Measurements from ENCODE around the gene CYP1A2. TPM values are rescaled to one million over a fixed set of nuclear protein-coding genes. Genes with fewer than 3 reads are reported as not detected.

Gene CYP1A2
- total and polyA plus RNA-seq, 4 donors: not detected

- intact Hi-C loops (cut with DNase I): loop anchor here in 1 of 2 donors (5.0 kb wide), 1 partner anchor 59 kb away; no protein-coding TSS in a partner anchor
- H3K4me3 ChIP-seq (ENCODE audit: low read length in 2 of 2): no peak overlapping the region
- H3K27me3 ChIP-seq (ENCODE audit: control insufficient read depth in 1 of 2, insufficient read depth in 2 of 2, low read length in 1 of 2): no peaks in the 10 kb centered on the region
- H3K27ac ChIP-seq (ENCODE audit: low read depth in 1 of 2, low read length in 2 of 2): no peak overlapping the region
- DNase-seq (no peak), ATAC-seq (ENCODE audit: low FRiP score) (no peak)
- no peaks in the 10 kb centered on the region for H3K9me3 ChIP-seq (ENCODE audit: control insufficient read depth, low read length)
- H3K36me3 ChIP-seq (ENCODE audit: control insufficient read depth in 1 of 2, insufficient read depth in 2 of 2, low read length in 1 of 2): no peaks in the 10 kb centered on the region
- no peaks in the 10 kb centered on the region for H3K4me1 ChIP-seq (ENCODE audit: control insufficient read depth in 1 of 2, insufficient read depth in 2 of 2, low read length in 2 of 2)
- WGBS, 2 donors: 90 to 96% methylated on average over 6 of the region's 6 CpGs
Observed at GRCh38 chr15:74777769-74778598, 29.3 kb downstream of the CYP1A2 start.

DNA sequence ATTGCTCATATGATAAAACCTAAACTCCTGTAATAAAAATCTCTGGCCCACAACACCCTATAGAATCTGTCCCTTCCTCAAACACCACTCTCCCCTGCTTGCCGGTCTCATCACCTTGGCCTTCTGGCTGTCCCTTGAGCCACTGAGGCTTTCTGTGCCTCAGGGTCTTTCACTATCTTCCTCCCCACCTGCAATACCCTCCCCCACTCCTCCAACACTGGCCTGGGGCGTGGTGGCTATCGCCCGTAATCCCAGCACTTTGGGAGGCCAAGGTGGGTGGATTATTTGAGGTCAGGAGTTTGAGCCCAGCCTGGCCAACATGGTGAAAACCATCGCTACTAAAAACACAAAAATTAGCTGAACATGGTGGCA, 29.9 kb downstream of the CYP1A2 start:
- no peak for ATAC-seq (ENCODE audit: low FRiP score)
- 94 to 97% methylated on average over 5 of the region's 5 CpGs for WGBS, 2 donors
- no peak for DNase-seq
- no peaks in the 10 kb centered on the region for H3K27me3 ChIP-seq (ENCODE audit: control insufficient read depth in 1 of 2, insufficient read depth in 2 of 2, low read length in 1 of 2)
- H3K4me3 ChIP-seq (ENCODE audit: low read length in 2 of 2): no peak overlapping the region
- H3K9me3 ChIP-seq (ENCODE audit: control insufficient read depth, low read length): no peaks in the 10 kb centered on the region
- H3K27ac ChIP-seq (ENCODE audit: low read depth in 1 of 2, low read length in 2 of 2): no peak overlapping the region
- intact Hi-C loops (cut with DNase I): loop anchor here in 1 of 2 donors (5.0 kb wide), 1 partner anchor 59 kb away; no protein-coding TSS in a partner anchor
- no peaks in the 10 kb centered on the region for H3K36me3 ChIP-seq (ENCODE audit: control insufficient read depth in 1 of 2, insufficient read depth in 2 of 2, low read length in 1 of 2)
- H3K4me1 ChIP-seq (ENCODE audit: control insufficient read depth in 1 of 2, insufficient read depth in 2 of 2, low read length in 2 of 2): no peaks in the 10 kb centered on the region

- WGBS, 2 donors: 80 to 82% methylated on average over 7 of the region's 7 CpGs
- H3K27ac ChIP-seq (ENCODE audit: low read depth in 1 of 2, low read length in 2 of 2): no peak overlapping the region
- ATAC-seq (ENCODE audit: low FRiP score) (no peak), DNase-seq (no peak)
- H3K4me3 ChIP-seq (ENCODE audit: low read length in 2 of 2): no peak overlapping the region
- no peaks in the 10 kb centered on the region for H3K4me1 ChIP-seq (ENCODE audit: control insufficient read depth in 1 of 2, insufficient read depth in 2 of 2, low read length in 2 of 2)
- intact Hi-C loops (cut with DNase I): loop anchor here in 1 of 2 donors (5.0 kb wide), 1 partner anchor 58 kb away; no protein-coding TSS in a partner anchor
- no peaks in the 10 kb centered on the region for H3K36me3 ChIP-seq (ENCODE audit: control insufficient read depth in 1 of 2, insufficient read depth in 2 of 2, low read length in 1 of 2)
- no peaks in the 10 kb centered on the region for H3K9me3 ChIP-seq (ENCODE audit: control insufficient read depth, low read length)
- H3K27me3 ChIP-seq (ENCODE audit: control insufficient read depth in 1 of 2, insufficient read depth in 2 of 2, low read length in 1 of 2): no peaks in the 10 kb centered on the region
Observed at GRCh38 chr15:74779162-74779648, 30.6 kb downstream of the CYP1A2 start.

DNA sequence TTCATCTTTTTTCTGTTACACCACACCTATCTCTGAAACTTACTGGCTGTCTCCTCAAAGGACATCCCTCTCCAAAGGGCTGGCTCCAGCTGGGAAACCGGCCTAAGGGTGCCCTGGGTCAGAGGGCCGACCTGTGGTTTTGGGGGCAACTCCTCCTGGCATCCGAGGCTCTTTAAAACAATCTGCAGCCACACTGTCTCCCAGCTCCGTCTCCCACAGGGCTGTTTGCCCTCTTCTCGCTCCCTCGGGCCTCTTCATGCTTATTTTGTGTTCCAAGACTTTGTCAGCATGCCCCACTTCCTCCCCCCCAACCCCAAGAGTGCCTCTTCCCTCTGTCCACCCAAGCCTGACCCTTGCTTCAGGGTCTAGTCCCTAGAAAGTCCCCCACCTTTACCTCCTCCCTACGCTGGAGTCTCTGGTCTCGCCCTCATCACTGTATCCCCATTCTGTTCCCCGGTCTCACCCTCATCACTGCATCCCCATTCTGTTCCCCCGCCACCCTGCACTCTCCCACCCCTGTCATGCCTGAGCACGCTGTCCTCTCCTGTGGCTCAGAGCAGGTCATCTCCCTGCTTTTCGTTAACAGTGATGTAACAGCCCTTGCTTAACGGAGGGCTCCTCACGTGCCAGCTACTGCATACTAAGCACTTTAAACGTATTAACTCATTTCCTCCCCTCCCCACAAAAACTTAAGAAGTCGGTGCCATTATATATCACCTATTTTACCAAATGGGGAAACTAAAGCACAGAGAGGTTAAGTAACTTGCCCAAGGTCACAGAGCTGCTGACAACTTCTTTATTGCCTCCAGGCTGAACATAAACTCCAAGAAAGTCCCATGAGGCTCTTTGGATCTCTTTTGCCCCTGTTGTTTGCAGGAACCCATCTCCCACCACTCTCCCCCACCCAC, 32.1 kb downstream of the CYP1A2 start:
- no peak overlapping the region for H3K4me3 ChIP-seq (ENCODE audit: low read length in 2 of 2)
- H3K36me3 ChIP-seq (ENCODE audit: control insufficient read depth in 1 of 2, insufficient read depth in 2 of 2, low read length in 1 of 2): no peaks in the 10 kb centered on the region
- no peaks in the 10 kb centered on the region for H3K4me1 ChIP-seq (ENCODE audit: control insufficient read depth in 1 of 2, insufficient read depth in 2 of 2, low read length in 2 of 2)
- no peak overlapping the region for H3K27ac ChIP-seq (ENCODE audit: low read depth in 1 of 2, low read length in 2 of 2)
- no peak for ATAC-seq (ENCODE audit: low FRiP score)
- no peaks in the 10 kb centered on the region for H3K9me3 ChIP-seq (ENCODE audit: control insufficient read depth, low read length)
- intact Hi-C loops (cut with DNase I): no loop called here
- peak in 1 of 2 donors; percentile 66 for DNase-seq
- 56 to 57% methylated on average over 16 of the region's 16 CpGs for WGBS, 2 donors
- H3K27me3 ChIP-seq (ENCODE audit: control insufficient read depth in 1 of 2, insufficient read depth in 2 of 2, low read length in 1 of 2): no peaks in the 10 kb centered on the region

DNA sequence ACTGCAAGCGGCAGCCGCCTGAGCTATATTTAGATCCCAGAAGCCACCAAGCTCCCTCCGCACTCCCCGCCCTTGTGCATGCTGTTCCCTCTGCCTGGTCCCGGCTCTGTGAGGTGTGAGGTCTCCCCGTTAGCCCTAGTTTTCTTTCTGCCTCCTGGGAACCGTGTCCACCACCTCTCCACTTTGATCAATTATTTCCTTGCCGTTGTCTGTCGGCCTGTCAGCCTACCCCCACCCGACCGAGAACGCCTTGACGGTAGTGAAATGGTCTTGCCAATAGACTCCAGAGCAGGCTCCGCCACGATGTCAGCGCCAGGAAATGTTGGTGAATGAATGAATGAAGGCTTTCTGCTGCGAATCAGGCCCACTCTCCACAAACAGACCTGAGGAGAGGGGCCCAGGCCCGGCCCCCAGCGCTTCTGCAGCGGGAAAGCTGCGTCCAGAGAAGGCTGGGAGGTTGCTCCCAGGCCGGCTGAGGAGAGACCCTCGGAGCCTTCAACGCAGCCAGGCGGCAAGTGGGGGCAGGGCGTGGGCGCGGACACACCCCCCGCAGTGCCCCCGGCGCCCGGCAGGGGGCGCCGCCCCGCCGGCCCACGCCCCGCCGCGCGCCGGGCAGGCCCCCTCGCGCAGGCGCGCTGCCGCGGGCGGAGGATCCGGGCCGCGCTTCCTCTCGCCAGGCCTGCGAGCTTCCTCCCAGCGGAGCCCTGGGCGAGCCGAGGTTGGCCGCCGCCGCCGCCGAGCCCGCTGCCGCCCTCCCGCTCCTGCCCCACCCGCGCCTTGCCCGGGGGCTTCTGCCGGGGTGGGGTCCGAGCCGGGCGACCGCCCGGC, 33.0 kb downstream of the CYP1A2 start, which contains the start of gene CSK:
Gene CSK, plus strand, starts transcription at position 650 of the 828 bp plus-strand sequence. CDS start 16,218 bp downstream, outside the sequence.
- Histone ChIP-seq H3K27ac (ENCODE audit: low read depth in 1 of 2, low read length in 2 of 2) (peak within 1 kb of the TSS in 1 of 2 donors; percentile 23), H3K36me3 (ENCODE audit: control insufficient read depth in 1 of 2, insufficient read depth in 2 of 2, low read length in 1 of 2) (no peaks in the 10 kb centered on the region), H3K4me3 (ENCODE audit: low read length in 2 of 2) (peak within 1 kb of the TSS; percentile 94 to 96), H3K4me1 (ENCODE audit: control insufficient read depth in 1 of 2, insufficient read depth in 2 of 2, low read length in 2 of 2) (no peaks in the 10 kb centered on the region), H3K27me3 (ENCODE audit: control insufficient read depth in 1 of 2, insufficient read depth in 2 of 2, low read length in 1 of 2) (no peaks in the 10 kb centered on the region), H3K9me3 (ENCODE audit: control insufficient read depth, low read length) (no peaks in the 10 kb centered on the region)
- DNase-seq (peak; percentile 84 to 92), ATAC-seq (ENCODE audit: low FRiP score) (peak; percentile 81)
- 0 to 1% methylated on average over 34 to 74 of the region's 74 CpGs for WGBS, 2 donors
- intact Hi-C loops (cut with DNase I): loop anchor here in 1 of 2 donors (2.0 kb wide), 1 partner anchor 19 kb away; no protein-coding TSS in a partner anchor

DNA sequence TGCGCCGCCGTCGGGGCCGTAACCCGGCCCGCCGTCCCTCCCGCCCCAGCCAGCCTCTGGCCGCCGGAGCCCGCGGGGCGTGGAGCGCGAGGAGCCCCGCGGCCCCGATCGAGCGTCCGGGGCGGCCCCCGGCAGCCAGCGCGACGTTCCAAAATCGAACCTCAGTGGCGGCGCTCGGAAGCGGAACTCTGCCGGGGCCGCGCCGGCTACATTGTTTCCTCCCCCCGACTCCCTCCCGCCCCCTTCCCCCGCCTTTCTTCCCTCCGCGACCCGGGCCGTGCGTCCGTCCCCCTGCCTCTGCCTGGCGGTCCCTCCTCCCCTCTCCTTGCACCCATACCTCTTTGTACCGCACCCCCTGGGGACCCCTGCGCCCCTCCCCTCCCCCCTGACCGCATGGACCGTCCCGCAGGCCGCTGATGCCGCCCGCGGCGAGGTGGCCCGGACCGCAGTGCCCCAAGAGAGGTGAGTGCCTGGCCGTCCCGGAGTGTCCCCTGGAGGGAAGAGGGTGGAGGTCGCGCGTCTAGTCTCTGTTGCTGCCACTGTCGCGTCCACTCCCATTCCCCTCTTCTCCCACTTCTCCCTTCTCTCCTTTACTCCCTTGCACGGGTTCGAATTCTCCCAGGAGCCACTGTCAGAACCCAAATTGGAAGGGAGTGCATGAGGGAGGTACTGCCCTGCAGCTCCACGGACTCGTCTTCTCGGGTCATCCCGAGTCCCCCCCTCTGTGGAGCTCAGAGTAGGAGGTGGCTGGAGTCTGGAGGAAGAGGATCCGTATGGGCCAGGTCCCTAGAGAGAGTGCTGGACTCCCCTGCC, 33.8 kb downstream of the CYP1A2 start:
- no peaks in the 10 kb centered on the region for H3K27me3 ChIP-seq (ENCODE audit: control insufficient read depth in 1 of 2, insufficient read depth in 2 of 2, low read length in 1 of 2)
- peak; percentile 20 for ATAC-seq (ENCODE audit: low FRiP score)
- H3K36me3 ChIP-seq (ENCODE audit: control insufficient read depth in 1 of 2, insufficient read depth in 2 of 2, low read length in 1 of 2): no peaks in the 10 kb centered on the region
- peak; percentile 73 to 86 for DNase-seq
- no peaks in the 10 kb centered on the region for H3K9me3 ChIP-seq (ENCODE audit: control insufficient read depth, low read length)
- H3K4me3 ChIP-seq (ENCODE audit: low read length in 2 of 2): peak overlapping the region; percentile 94 to 96
- no peaks in the 10 kb centered on the region for H3K4me1 ChIP-seq (ENCODE audit: control insufficient read depth in 1 of 2, insufficient read depth in 2 of 2, low read length in 2 of 2)
- 1% methylated on average over 41 to 72 of the region's 72 CpGs for WGBS, 2 donors
- intact Hi-C loops (cut with DNase I): loop anchor here in 1 of 2 donors (2.0 kb wide), 1 partner anchor 18 kb away; no protein-coding TSS in a partner anchor
- peak overlapping the region in 1 of 2 donors; percentile 23 for H3K27ac ChIP-seq (ENCODE audit: low read depth in 1 of 2, low read length in 2 of 2)

DNA sequence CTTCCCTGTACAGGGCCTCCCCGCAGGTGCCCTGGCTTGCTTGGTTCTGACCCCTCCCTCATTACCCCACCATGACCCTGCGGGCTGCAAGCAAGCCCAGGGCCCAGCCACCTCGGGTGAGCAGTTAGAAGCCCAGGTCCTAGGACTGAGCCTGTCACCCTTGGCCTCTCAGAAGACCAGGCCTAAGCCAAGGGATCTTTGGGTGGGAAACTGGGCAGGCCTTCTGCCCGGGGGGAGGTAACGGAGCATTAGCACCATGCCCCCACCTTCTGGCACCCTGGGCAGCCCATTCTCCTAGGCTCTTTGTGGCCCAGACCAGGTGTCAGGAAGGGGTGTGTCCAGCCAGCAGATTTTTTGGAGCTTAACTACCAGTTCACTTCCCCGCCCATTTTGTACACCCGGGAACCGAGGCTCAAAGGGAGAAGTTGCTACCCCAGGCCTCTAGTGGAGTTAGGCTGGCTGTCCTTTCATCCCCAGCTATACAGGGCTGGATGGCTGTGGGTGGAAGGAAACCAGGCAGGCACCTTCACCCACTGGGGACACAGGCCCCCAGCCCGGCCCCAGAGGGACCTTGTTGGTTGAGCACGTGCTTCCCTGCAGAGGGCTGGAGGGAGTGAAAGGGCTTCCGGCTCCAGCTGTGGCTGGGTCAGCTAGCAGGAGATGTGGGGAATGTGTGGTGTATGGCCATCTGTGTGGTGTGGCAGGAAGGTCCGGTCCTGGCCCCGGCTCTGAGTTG, 34.6 kb downstream of the CYP1A2 start:
- peak overlapping the region in 1 of 2 donors; percentile 94 for H3K4me3 ChIP-seq (ENCODE audit: low read length in 2 of 2)
- no peak overlapping the region for H3K27ac ChIP-seq (ENCODE audit: low read depth in 1 of 2, low read length in 2 of 2)
- intact Hi-C loops (cut with DNase I): loop anchor here in 1 of 2 donors (2.0 kb wide), 1 partner anchor 18 kb away; no protein-coding TSS in a partner anchor
- H3K4me1 ChIP-seq (ENCODE audit: control insufficient read depth in 1 of 2, insufficient read depth in 2 of 2, low read length in 2 of 2): no peaks in the 10 kb centered on the region
- DNase-seq (no peak), ATAC-seq (ENCODE audit: low FRiP score) (no peak)
- no peaks in the 10 kb centered on the region for H3K36me3 ChIP-seq (ENCODE audit: control insufficient read depth in 1 of 2, insufficient read depth in 2 of 2, low read length in 1 of 2)
- no peaks in the 10 kb centered on the region for H3K9me3 ChIP-seq (ENCODE audit: control insufficient read depth, low read length)
- 7 to 12% methylated on average over 13 of the region's 13 CpGs for WGBS, 2 donors
- H3K27me3 ChIP-seq (ENCODE audit: control insufficient read depth in 1 of 2, insufficient read depth in 2 of 2, low read length in 1 of 2): no peaks in the 10 kb centered on the region
